Astrocyte of the hippocampus (primary cell): Measurements from ENCODE around the gene OTOG.

ENCODE experiments used
- DNase-seq: peaks from one replicate; pipeline ENCODE4 v3.0.0; 2011; ENCODE audit warnings: low read depth, low spot score

Gene OTOG

DNA sequence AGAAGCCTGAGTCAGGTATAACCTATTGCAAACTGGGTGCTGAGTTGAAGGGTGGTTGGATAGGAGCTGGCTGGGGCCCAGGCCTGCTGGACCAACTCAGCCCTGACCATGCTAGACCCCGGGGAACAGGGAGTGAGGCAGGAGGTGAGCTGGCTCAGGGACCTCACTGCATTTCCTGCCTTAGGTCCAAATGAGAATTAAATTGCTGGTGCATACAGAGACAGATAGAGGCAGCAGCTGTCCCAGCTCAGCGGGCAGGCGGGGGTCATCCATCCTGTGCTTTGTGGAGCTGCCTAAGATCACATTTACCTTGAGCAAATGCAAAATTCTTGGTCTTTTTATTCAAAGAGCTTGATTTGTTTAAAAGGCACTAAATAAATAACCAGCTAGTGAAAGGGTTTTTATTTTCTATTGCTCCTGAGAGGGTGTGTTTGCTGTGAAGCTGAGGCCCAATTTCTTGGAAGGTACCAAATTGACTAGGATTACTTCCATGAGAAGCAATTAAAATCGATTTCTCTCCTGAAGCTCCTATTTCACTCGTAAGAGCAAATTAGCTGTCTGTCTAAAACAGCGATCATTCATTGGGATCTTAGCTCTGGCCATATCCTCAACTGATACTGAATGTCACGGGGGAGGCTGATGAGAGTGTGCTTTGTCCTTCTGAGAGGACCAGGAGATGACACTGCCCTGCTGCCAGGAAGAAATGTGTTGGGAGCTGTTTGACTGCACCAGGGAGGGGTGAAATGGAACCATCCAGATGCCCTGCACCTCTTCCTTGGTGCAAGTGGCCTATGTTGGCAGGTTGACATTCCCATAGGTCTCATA lies 27.8 kb upstream of the OTOG start:
- no peak for DNase-seq

DNA sequence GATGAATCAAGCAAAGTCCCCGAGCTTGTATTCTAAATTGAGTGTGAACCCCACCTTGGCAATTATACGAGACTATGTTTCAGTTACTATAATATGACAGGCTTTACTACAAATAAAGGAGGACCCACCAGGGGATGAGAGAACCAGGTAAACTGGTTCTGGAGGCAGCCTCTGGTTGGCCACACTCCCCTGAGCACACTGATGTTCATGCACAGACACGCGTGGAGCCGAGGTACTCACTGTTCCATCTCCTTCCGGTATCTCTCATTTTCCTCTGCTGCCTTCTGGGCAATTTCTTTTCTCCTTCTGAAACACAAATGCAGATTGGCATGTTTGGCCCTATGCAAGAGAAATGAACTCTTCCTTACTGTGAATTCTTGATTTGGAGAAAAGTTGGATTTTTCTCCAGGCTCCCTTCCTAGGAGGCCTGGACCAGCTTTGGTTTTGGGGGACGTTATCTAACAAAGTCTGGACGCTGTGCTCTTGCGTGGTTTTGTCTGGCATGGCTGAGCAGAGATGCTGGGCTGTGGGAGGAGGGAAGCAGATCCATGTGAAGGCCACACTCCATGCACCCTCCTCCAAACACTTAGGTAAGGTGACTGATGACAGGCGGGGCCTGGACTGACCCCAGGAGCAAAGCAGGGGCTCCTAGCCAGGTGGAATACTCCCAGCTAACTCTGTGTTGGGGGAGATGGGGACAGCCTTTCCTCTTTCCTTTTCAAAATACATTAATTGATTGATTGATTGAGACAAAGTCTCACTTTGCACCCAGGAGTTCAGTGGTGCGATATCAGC lies 25.8 kb upstream of the OTOG start:
- no peak for DNase-seq

DNA sequence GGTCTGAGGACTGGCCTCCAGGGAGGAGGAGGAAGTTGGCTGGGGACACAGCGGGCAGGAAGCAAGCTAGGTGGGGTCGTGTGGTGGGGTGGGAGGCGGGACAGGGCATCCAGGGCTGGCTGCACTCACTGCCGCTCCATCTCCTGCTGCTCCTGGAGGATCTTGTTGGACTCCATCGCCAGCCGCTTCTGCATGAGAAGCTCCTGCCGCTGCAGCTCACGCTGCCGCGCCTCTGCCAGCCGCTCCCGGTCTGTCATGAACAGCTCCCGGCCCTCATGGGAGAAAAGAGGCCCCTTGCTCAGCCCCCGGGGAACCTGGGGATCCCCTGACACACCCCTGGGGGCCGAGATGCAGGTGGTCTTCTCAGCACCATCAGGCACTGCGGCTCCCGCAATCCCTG lies 24.4 kb upstream of the OTOG start:
- no peak for DNase-seq

DNA sequence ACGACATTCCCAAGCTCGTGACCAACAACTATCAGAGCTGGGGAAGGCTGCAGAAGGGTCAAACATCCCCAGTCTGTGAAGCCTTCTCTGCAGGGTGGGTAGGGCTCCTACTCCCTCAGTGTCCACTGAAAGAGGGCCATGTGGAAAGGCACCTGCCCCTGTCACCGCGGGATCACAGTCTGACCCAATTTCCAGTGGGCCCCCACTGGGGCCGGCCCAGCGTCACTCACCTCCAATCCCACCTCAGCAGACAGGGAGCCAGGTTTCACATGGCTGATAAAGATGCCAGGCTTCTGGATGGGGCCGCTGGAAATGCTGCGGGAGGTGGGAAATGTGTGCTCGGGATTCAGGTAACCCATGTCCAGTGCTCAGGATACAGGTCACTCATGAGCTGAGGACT lies 22.8 kb upstream of the OTOG start:
- DNase-seq, result no peak

DNA sequence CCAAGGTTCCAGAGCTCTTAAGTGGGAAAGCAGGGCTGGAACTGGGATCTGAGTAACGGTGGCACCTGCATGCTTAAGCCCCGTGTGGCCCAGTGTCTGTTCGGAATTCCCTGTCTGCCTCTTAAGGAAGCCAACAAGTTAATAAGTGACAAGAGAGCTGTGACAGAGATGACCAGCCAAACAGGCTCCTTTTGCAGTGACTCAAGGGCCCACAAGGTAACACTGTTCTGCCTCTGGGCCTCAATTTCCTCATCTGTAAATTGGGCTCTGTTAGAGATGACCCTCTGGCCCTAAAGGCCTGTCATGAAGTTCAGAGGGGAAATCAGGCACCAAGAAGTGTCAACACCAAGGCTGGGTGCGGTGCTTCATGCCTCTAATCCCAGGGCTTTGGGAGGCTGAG lies 21.5 kb upstream of the OTOG start:
- DNase-seq, result no peak

DNA sequence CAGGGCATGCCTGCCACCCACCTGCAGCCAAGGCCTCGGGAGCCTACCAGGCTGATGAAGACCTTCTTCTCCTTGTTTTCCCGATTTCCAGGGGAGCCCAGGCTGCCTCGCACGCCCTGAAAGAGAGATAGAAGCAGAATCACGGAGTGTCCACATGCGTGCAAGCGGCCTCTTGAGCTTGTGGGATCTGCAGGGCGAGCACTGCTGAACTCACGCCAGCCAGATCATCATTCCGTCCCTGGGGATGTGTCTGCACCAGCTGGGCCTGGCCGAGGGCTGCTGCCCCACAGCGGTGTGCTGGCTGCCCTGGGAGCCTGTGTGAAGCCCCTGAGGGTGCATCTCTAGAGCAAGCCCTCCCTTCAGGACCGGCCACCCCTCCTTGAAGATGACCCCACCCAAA lies 20.7 kb upstream of the OTOG start:
- DNase-seq, result no peak

DNA sequence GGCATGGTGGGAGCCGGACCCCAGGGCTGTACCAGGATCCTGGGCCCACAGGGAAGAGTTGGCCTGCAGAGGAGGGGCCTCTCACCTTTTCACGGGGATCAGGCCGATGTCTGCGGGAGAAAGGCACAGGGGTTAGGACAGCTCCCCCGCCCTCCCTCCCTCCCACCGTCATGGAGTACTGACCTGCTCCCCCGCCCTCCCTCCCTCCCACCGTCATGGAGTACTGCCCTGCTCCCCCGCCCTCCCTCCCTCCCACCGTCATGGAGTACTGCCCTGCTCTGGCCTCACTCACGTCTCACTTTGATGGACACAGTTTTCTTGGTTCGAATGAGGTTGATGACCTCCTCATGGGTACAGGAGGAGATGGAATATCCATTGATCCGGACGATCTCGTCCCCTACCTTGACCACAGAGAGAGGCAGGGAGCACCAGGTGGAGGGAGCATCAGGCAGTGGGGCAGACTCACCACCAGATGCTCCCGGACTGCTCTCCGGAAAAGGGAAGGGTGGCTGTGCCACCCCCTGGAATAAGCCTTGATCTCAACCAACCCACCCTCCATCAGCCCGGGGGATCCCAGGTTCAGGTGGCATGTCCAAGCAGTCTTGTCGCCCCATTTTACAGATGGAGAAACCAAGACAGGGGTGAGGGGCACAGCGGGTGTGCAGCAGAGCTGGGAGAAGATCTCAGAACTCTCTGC lies 20.0 kb upstream of the OTOG start:
- no peak for DNase-seq

DNA sequence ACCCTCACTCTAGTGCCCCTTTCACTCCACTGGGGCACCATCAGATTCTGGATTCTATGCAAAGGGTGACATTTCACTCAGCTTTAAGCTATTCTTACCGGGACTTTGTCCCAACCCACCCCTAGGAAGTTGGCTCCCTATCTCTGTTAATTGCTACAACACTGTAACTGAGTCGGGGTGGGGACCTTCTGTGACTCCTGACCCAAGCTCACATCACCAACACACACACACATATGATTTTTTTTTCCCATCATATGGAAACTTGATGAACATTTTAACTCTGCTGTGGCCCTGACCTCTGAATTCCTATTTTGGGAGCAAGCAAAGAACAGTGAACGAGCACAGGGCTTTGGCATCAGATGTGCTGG lies 19.4 kb upstream of the OTOG start:
- DNase-seq, result no peak

DNA sequence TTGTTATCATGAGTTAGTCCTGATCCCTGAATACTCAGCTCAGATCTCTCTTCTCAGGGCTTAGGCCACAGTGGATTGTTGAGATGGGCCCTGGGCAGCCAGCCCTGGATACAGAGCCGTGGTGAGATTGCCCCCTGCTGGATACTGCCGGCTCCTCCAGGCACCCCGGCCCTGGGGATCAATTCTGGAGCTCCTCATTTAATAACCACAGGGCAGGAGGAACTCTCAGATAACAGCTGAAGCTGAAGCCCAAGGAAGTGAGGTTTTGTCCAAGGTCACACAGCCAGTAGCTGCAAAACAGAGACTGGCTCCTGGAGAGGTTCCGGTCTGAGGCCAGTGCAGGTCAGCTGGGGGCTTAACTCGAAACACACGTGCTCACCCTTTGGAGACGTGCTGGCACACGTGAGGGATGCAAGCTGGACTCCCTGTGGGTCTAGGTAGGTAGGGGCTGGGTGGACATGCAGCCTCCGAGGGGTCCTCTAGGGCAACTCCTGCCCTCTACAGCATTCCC lies 18.8 kb upstream of the OTOG start:
- DNase-seq, result peak; percentile 58

DNA sequence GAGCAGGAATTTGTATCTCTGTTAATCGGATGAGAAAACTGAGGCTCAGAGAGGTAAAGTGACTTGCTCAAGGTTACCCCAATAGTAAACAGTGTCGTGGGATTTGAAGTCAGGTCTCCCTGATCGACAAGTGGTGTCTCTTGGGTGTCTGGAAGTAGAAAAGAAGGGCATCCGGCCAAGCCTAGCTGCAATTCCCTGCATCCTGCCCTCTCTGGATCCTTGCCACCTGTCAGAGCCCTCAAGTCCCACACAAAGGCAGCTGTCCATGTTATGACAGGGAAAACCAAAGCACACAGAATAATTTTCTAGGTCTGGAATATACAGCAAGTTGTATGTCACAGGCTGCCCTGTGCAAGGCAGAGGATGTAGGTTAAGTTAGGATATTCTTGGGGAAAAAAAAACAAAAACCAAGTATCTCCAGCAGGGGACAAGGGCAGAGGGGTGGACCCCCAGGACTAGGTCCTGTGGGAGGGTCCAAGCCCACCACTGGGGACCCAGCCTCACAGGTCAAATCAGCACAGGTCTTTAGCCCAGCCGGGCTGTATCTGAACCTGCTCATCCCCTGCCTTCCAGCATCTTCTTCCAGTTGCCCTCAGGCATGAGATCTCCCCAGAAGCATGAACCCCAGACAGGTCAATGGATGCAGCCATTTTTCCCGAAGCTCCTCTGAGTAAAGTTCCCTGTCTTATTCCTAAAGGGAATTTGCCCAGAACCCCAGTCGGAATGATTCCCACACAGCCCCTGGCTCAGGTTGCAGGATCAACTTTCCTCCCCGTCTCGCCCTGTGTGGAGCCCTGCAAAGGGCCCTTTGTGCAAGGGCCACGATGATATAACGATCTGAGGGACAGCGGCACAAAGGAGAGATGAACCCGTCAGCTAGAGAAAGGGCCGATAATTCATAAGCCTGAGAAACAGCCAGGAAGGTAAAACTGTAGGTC lies 17.9 kb upstream of the OTOG start:
- DNase-seq, result no peak

DNA sequence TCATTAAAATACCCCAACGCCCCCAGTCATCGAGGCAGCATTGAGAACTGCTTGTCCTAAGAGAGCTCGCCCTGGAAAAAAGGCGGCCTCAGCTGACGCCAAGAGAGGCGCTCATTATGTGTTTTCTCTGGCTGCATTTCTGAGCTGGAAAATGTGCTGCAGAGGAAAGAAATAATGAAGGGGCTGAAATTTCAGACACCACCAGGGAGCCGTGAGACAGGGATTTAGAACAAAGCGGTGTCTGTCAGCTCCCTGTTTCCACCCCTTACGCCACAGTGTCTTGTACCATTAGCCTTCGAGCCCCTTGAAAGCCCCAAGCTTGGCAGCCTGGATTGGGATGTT lies 17.2 kb upstream of the OTOG start:
- peak; percentile 49 for DNase-seq

DNA sequence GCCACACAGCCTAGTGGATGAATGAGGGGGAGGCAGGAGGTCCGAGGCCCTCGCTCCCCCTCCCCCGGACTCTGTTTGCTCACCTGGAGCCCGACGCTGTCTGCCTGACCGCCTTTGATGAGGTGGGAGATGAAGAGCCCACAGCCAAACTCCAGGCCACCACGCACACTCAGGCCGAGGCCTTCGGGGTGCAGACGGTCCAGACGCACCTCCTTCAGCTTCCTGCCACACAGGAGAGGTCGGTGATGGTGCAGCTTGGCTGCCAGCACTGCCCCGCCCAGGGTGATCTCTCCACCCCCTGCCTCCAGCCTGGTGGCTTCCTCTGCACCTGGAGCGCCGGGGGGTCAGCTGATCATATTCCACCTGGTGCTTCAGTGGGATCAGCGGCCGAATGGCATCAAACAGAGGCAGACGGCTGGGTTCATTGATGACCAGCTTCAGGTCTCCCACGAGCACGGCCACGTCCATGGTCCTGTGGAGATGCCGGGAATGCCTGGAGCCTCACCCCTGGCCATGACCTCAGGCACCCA lies 15.9 kb upstream of the OTOG start:
- DNase-seq, result no peak

DNA sequence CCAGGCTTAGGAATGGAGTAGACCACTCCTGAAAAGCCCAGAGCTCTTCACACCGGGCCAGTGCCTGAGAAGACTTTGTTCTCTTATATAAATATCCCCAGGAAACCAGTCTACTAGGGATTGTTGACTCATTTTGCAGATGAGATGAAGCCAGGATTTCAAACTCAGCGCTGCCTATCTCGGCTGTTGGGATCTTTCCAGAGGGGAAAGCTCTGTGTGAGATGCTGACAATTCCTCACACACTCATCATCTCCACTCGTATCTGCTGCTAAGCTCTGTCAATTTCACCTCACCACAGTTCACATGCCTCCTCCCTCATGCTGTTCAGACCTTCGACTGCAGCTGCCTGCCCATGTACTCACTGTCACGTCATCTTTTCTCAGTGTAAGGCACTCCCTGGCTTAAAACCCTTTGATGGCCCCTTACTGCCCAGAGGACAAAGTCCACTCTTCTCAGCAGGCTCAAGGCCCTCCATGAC lies 15.4 kb upstream of the OTOG start:
- DNase-seq, result peak; percentile 28

DNA sequence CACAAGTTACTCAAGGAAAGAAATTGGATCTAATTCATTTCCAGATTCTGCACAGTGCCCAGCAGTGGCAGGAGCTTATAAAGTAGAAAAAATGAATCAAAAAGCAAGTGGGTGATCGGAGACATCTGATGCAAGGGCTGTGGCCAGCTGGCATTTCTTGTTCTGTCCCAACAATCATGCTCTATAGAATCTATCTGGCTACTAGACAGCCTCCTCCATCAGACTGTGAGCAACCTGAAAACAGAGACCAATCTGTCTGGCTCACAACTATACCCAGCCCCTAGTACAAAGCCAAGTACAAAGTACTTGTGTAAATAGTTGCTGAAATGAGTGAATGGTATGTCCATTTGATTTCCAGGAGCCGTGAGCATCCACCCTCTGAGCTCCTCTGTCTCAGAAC lies 14.3 kb upstream of the OTOG start:
- DNase-seq, result no peak

DNA sequence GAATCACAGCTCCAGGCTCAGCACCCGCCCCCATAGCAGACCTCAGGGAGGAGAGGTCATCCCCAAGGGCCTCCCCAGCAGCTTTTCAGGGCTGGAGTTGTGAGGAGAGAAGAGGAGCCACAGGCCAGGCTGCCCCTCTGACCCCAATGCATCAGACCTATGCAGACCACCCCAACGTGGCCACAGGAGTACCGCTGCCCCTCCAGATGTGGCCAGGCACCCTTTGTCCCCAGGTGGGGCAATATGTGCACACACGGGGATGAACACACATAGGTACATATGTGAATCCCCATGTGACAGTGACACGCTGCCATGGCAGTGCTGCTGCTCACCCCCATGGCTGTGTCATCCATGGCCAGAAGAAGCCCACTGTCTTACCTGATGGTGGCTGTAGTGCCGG lies 13.7 kb upstream of the OTOG start:
- no peak for DNase-seq

DNA sequence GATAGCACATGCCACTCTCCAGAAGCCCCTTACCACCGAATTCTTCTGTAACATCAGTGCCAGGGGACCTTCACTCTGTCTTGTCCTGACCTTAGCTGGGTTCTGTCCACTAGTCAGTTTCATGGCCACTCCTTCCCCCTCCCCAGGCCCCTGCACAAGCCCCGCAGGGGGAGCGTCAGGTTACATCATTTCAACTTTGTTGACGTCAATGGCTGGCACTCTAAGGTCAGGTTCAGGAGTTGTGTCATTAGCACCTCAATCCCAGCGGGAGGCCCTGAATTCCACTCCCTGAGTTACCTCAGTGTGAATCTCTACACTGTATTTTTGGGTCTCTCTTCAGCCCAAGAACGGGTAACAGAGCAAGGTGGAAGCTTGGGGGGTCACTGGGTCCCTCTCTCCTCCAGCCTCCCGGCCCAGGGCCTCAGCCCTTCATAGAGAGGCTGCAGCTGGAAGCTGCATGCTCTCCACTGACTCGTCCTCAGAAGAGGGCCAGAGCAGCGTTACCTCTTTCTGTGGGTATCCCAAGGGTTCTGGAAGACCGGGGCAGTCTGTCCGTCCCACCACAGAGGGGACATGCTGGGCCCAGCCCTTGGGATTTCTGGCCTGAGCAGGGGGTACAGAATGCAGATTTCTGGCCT lies 13.2 kb upstream of the OTOG start:
- DNase-seq, result no peak

DNA sequence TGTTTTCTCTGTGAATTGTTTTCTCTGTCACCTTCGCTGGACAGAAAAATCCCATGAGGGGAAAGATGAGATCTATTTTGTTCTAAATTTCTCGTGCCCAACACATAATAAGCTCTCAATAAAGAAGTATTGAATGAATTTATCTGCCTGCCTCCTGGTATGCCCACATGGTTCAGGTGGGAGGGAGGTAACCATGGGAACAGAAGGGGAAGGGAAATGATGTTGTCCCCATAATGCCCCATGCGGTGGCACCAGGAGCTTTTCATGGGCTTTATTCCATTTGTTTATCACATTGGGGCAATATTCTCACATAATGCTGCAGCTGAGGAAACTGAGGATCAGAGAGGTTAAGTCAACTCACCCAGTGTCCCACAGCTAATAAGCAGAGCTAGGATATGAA lies 11.6 kb upstream of the OTOG start:
- DNase-seq, result no peak

DNA sequence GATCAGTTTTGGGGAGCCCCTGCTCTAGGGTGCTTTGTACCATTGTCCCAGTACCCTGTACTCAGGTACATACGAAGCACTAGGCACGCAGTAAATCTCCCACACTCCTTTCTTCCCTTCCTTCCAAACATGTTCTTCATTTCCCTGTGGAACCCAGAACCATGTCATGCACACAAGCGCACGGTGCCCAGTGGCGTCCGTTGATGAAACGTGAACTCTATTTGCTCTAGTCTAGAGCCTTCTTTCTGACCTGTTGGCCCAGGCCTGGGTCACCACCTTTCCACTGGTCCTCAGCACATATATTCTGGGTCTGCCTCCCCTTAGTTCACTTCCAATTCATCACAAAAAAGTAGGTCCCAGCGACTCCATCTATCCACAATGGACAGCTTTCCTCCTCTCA lies 9.8 kb upstream of the OTOG start:
- DNase-seq, result no peak

DNA sequence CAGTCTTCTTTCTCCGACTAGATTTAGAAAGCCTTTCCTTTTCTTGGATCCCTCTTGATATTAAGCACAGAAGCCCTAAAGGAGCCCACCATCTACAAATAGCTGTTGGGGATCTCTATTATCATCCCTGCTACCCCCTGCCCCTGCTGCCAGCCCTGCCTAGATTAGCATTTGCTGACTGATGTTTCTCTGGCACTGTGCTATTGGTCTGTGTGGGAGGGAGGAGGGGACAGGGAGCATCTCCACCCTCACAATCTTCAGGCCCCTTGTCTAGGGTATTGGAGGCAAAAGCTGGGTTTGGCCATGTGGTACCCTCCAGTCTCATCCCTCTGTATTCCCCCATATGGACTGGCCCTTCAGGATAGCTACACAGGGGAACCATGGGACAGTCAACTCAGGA lies 9.0 kb upstream of the OTOG start:
- no peak for DNase-seq

DNA sequence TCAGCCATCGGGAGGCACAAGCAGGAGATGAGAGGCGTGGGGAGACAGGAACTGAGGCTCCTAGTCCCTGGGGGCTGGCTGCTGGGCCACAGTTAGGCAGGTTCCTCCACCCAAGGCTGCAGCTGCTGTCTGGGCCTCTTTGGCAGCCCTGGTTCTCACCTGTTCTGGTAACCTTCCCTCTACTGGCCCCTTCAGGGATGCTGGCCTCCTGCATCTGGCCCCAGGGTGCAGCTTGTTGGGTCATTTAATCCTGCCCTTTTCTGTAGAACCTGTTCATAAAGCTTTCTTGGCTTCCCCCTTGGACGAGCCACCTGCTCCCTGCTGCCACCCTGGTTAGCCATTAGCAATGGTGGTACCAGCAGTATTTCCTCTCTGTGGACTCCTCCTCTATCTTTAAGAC lies 8.3 kb upstream of the OTOG start:
- DNase-seq, result no peak

DNA sequence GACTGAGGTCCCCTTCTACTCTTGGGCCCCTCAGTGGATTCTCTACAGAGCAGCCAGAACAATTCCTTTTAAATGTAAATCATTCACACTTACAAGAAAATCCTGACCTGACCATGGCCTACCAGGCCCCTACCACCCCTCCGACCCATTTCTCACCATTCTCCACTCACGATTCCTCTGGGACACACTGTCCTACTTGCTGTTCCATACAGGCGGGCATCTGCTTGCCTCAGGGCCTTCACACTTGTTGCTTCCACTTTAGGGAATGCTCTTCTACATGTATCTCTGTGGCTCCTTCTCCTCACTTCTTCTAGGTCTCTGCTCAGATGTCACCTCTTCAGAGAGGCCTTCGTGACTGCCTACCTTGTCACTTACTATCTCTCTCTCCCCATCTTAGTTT lies 6.3 kb upstream of the OTOG start:
- DNase-seq, result no peak
